PC-3 (cell line): Measurements from ENCODE around the gene CACUL1. TPM values are rescaled to one million over a fixed set of nuclear protein-coding genes. Genes with fewer than 3 reads are reported as not detected.

Experiments
- ATAC-seq: fragments of 200-7000 bp; cut with Tn5 transposase; 2 replicates; pipeline ENCODE4 v1.9.1; 2020; ENCODE audit warnings: mild to moderate bottlenecking, moderate library complexity
- BruUV-seq: library from RNA; stranded (reverse); fragments of 400-500 nt; replicated peaks from 2 replicates; lab custom pipeline; 2021; lab: Mats Ljungman, UMichigan
- CTCF ChIA-PET: fragments of 300-600 bp; sonication (Branson Sonifier 250); formaldehyde crosslinking; loops from one replicate; lab custom pipeline; 2022; ENCODE audit warnings: antibody characterized with exemption; lab: Charles Lee
- POLR2A ChIA-PET: fragments of 300-600 bp; sonication (Branson Sonifier 250); formaldehyde crosslinking; loops from one replicate; lab custom pipeline; 2022; ENCODE audit warnings: antibody characterized with exemption; ENCODE audit not compliant: unreplicated experiment; lab: Charles Lee
- DNase-seq: peaks from one replicate; pipeline ENCODE4 v3.0.0-alpha.2; 2015
- H2AFZ ChIP-seq: fragments of 300-600 bp; sonication (generic); 2 replicates; pipeline ENCODE4 v1.6.0; 2016; ENCODE audit warnings: antibody characterized with exemption, low read length
- H3F3A ChIP-seq: fragments of 300-600 bp; sonication (generic); one replicate; pipeline ENCODE4 v1.6.0; 2017; ENCODE audit warnings: antibody characterized with exemption, low read length, control low read depth, mild to moderate bottlenecking; ENCODE audit not compliant: unreplicated experiment
- H3K27ac ChIP-seq: fragments of 300-600 bp; sonication (generic); 2 replicates; pipeline ENCODE4 v1.5.1; 2016; ENCODE audit warnings: mild to moderate bottlenecking, low read length
- H3K27me3 ChIP-seq: fragments of 300-600 bp; sonication (generic); 2 replicates; pipeline ENCODE4 v1.6.1; 2016; ENCODE audit warnings: low read length, mixed read lengths
- H3K36me3 ChIP-seq: fragments of 300-600 bp; sonication (generic); 2 replicates; pipeline ENCODE4 v1.6.1; 2016; ENCODE audit warnings: low read depth, mixed run types, low read length, mixed read lengths
- H3K4me1 ChIP-seq: fragments of 300-600 bp; sonication (generic); 2 replicates; pipeline ENCODE4 v1.5.1; 2016; ENCODE audit warnings: low read length; ENCODE audit not compliant: insufficient read depth
- H3K4me2 ChIP-seq: fragments of 300-600 bp; sonication (generic); 2 replicates; pipeline ENCODE4 v1.6.0; 2016; ENCODE audit warnings: low read length
- H3K4me3 ChIP-seq: fragments of 300-600 bp; sonication (generic); 2 replicates; pipeline ENCODE4 v1.5.1; 2016; ENCODE audit warnings: mild to moderate bottlenecking, low read length, mixed read lengths
- H3K79me2 ChIP-seq: fragments of 300-600 bp; sonication (generic); 2 replicates; pipeline ENCODE4 v1.6.1; 2017; ENCODE audit warnings: low read length, mixed read lengths
- H3K9ac ChIP-seq: fragments of 300-600 bp; sonication (generic); 2 replicates; pipeline ENCODE4 v1.6.0; 2016; ENCODE audit warnings: mild to moderate bottlenecking, low read length
- H3K9me2 ChIP-seq: fragments of 300-600 bp; sonication (generic); replicated peaks from 2 replicates; pipeline ENCODE4 v1.6.1; 2016; ENCODE audit warnings: mixed run types, low read length, mixed read lengths
- H3K9me3 ChIP-seq: fragments of 300-600 bp; sonication (generic); 2 replicates; pipeline ENCODE4 v1.6.1; 2016; ENCODE audit warnings: low read length, mixed read lengths
- H4K20me1 ChIP-seq: fragments of 300-600 bp; sonication (generic); 2 replicates; pipeline ENCODE4 v1.6.1; 2016; ENCODE audit warnings: low read length, mixed read lengths
- EZH2 ChIP-seq: fragments of 300-600 bp; sonication (generic); IDR thresholded peaks from one replicate; pipeline ENCODE4 v1.6.1; 2017; ENCODE audit warnings: antibody characterized with exemption, mild to moderate bottlenecking, low read length; ENCODE audit not compliant: unreplicated experiment
- EZH2phosphoT487 ChIP-seq: fragments of 300-600 bp; sonication (generic); IDR thresholded peaks from 2 replicates; pipeline ENCODE4 v1.6.1; 2018; ENCODE audit warnings: mild to moderate bottlenecking, antibody characterized with exemption, low read length, borderline replicate concordance
- intact Hi-C: fragments of 100-400 bp; cut with micrococcal nuclease; formaldehyde crosslinking; loops from 2 replicates; pipeline ENCODE4 v1.9.0; 2023
- total RNA-seq: library from RNA; depleted of rRNA; stranded (reverse); fragments of >200 nt; gene quantifications from 2 replicates; pipeline ENCODE4 v1.2.3, GENCODE V29; 2014
- TF ChIP-seq, protein P1 (sequence below): fragments of 300-600 bp; sonication (generic); conservative IDR thresholded peaks from 2 replicates; pipeline ENCODE4 v1.5.1; 2017; ENCODE audit warnings: antibody characterized with exemption, low read depth, mild to moderate bottlenecking, low read length

Gene CACUL1
- total RNA-seq, 1 experiment from 2014 or later, result 27.6 TPM

DNA sequence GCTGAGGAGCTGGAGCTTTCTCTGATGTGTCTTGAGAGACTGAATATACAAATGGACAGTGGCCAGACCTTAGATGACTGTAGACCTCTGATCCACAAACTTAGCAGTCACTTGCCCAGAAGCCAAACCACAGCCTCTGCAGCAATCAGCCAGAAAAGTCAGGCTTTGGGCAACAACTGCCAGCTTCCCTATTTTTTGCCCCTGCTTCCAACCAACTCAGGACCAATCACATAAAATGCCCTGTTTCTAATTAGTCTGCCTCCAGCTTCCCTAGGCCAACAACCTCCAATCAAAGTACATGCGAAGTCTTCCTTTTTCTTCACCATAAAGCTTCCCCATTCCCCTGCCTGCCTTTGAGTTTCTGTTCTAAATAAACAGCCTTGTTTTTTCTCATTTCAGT lies 37.8 kb upstream of the CACUL1 start:
- BruUV-seq, result no TSS peak
- ATAC-seq (peak; percentile 31; the same call in 1 of the 2 replicates), DNase-seq (peak; percentile 14)
- H3K9me2 ChIP-seq, result no peaks in the 10 kb centered on the region
- no peaks in the 10 kb centered on the region for H3F3A ChIP-seq
- peaks cover 3% of the 10 kb centered on the region; the same call in 1 of the 2 replicates for H3K4me1 ChIP-seq
- no peaks in the 10 kb centered on the region; the same call in 1 of the 2 replicates for H3K27me3 ChIP-seq
- ChIA-PET CTCF (no interaction called here), POLR2A (no interaction called here)
- H3K36me3 ChIP-seq, result no peaks in the 10 kb centered on the region
- H3K9ac ChIP-seq, result no peak overlapping the region
- no peak overlapping the region for H3K4me3 ChIP-seq
- no peak for TF ChIP-seq EZH2
- no peak for TF ChIP-seq EZH2phosphoT487
- TF ChIP-seq, protein P1, sequence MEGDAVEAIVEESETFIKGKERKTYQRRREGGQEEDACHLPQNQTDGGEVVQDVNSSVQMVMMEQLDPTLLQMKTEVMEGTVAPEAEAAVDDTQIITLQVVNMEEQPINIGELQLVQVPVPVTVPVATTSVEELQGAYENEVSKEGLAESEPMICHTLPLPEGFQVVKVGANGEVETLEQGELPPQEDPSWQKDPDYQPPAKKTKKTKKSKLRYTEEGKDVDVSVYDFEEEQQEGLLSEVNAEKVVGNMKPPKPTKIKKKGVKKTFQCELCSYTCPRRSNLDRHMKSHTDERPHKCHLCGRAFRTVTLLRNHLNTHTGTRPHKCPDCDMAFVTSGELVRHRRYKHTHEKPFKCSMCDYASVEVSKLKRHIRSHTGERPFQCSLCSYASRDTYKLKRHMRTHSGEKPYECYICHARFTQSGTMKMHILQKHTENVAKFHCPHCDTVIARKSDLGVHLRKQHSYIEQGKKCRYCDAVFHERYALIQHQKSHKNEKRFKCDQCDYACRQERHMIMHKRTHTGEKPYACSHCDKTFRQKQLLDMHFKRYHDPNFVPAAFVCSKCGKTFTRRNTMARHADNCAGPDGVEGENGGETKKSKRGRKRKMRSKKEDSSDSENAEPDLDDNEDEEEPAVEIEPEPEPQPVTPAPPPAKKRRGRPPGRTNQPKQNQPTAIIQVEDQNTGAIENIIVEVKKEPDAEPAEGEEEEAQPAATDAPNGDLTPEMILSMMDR, result no peak
- no peak overlapping the region for H3K27ac ChIP-seq
- H2AFZ ChIP-seq, result no peak overlapping the region
- H4K20me1 ChIP-seq, result no peaks in the 10 kb centered on the region
- H3K9me3 ChIP-seq, result no peaks in the 10 kb centered on the region
- no peaks in the 10 kb centered on the region for H3K79me2 ChIP-seq
- intact Hi-C loops, result no loop called here
- no peak overlapping the region for H3K4me2 ChIP-seq

DNA sequence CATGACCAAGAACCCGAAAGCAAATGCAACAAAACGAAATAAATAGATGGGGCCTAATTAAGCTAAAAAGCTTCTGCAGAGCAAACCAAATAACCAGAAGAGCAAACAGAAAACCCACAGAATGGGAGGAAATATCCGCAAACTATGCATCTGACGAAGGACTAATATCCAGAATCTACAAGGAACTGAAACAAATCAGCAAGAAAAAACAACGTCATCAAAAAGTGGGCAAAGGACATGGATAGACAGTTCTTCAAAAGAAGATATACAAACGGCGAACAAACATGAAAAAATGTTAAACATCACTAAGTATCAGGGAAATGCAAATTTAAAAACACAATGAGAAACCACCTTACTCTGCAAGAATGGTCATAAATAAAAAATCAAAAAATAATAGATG lies 35.3 kb upstream of the CACUL1 start:
- no peak for ATAC-seq
- ChIA-PET CTCF (no interaction called here), POLR2A (no interaction called here)
- no peak for DNase-seq
- no peaks in the 10 kb centered on the region for H3K79me2 ChIP-seq
- H3K4me2 ChIP-seq, result no peak overlapping the region
- no peaks in the 10 kb centered on the region for H3K9me3 ChIP-seq
- BruUV-seq, result no TSS peak
- no peaks in the 10 kb centered on the region; the same call in 1 of the 2 replicates for H3K27me3 ChIP-seq
- no peak overlapping the region for H2AFZ ChIP-seq
- H3K4me3 ChIP-seq, result no peak overlapping the region
- no peaks in the 10 kb centered on the region for H3F3A ChIP-seq
- TF ChIP-seq, protein P1, result no peak
- TF ChIP-seq EZH2phosphoT487 (no peak), EZH2 (no peak)
- no peak overlapping the region for H3K27ac ChIP-seq
- peaks cover 3% of the 10 kb centered on the region; the same call in 1 of the 2 replicates for H3K4me1 ChIP-seq
- H4K20me1 ChIP-seq, result no peaks in the 10 kb centered on the region
- intact Hi-C loops, result no loop called here
- H3K9me2 ChIP-seq, result no peaks in the 10 kb centered on the region
- no peaks in the 10 kb centered on the region for H3K36me3 ChIP-seq
- no peak overlapping the region for H3K9ac ChIP-seq

DNA sequence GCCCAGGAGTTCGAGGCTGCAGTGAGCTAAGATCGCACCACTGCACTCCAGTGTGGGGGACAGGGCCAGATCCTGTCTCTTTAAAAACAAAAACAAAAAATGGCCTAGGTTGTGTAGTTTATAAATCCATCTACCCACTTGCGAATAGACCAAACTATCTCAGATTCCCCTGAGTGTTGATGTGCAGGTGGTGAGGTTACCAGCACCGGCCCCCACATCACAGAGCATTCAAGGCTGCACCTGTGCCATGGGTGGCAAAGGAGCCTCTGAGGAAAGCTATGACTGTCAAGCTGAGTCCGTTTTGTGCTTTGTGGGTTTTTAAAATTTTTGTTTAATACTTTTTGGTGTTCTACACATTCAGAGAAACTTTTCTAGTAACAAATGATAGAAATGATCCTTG lies 30.8 kb upstream of the CACUL1 start:
- no peak overlapping the region for H3K4me2 ChIP-seq
- no peak overlapping the region for H3K27ac ChIP-seq
- no peaks in the 10 kb centered on the region for H3K36me3 ChIP-seq
- no TSS peak for BruUV-seq
- no peaks in the 10 kb centered on the region for H3K9me2 ChIP-seq
- no peaks in the 10 kb centered on the region; the same call in 1 of the 2 replicates for H3K27me3 ChIP-seq
- no peaks in the 10 kb centered on the region for H4K20me1 ChIP-seq
- H3K9ac ChIP-seq, result no peak overlapping the region
- CTCF ChIA-PET, result no interaction called here
- no peak overlapping the region for H2AFZ ChIP-seq
- intact Hi-C loops, result no loop called here
- H3K9me3 ChIP-seq, result no peaks in the 10 kb centered on the region
- no peak for DNase-seq
- ATAC-seq, result no peak
- H3K4me3 ChIP-seq, result no peak overlapping the region
- TF ChIP-seq EZH2 (no peak), EZH2phosphoT487 (no peak)
- TF ChIP-seq, protein P1, result no peak
- H3K4me1 ChIP-seq, result no peaks in the 10 kb centered on the region
- no peaks in the 10 kb centered on the region for H3K79me2 ChIP-seq
- H3F3A ChIP-seq, result no peaks in the 10 kb centered on the region
- POLR2A ChIA-PET, result no interaction called here
